ENCODE measurements around the gene FBXW10B.
"Not testable (repeated sequence)": the region's sequence is repeated elsewhere in the genome, so short reads cannot be mapped to it uniquely, and the experiment has no call there.

GRCh38 chr17:15645099-15645941 lies 25.8 kb upstream of the FBXW10B start:
- TF ChIP-seq POLR2A (IDR thresholded peaks at IDR 0.05; ENCODE audit: borderline replicate concordance, extremely low read depth, insufficient read depth, insufficient read length); SIN3A (IDR thresholded peaks at IDR 0.05; ENCODE audit: low read depth); RAD21 (IDR thresholded peaks at IDR 0.05; ENCODE audit: low read depth): not testable (repeated sequence)
